Heart left ventricle (tissue), 13 donors: Measurements from ENCODE around the gene MEIKIN.

Experiments
- CTCF ChIP-seq, 12 donors: fragments of 200-600 bp; sonication (generic) in 4 of 12; IDR thresholded peaks; one replicate each; pipeline versions ENCODE4 v1.5.0 to v1.8.0; 2018 to 2022; ENCODE audit warnings: antibody characterized with exemption in 12 of 12, mild to moderate bottlenecking in 5 of 12
- POLR2A ChIP-seq, 2 donors: fragments of 450-650 bp; IDR thresholded peaks; one replicate each; pipeline ENCODE4 v1.6.1; 2017; ENCODE audit warnings: antibody characterized with exemption in 2 of 2, mild to moderate bottlenecking in 2 of 2, moderate library complexity in 2 of 2
- donor health status: ischemic (EF 13 %, LVEDD 7.1; RV severe dilation, severe dysfunction).
- donor health status: DM: no; HTN: yes; CAD: no.
- donor health status: DM: no; HTN: no; CAD: no.
- donor health status: ischemic (EF 25% LVEDD 6.9; RV normal size, moderate dysfunction).
- donor health status: ischemic (EF 25% LVEDD 5.7; RV mildly dilated, moderate dysfunction).
- donor health status: ischemic (EF 35%, LVEDD 5.7; RV mildly dilated, moderate dysfunction).
- donor health status: nonischemic (EF 11% LVEDD 7.7; RV severe dilation, severe dysfunction).
- donor health status: DM: yes; HTN: yes; CAD: no.
- donor health status: PGD.
- donor health status: ischemic (EF 29% LVEDD 5.4; RV normal size, mild dysfunction).
- donor health status: nonischemic (EF 23%, LVEDD 6.1; RV moderate dilation, normal function).

- no peak for TF ChIP-seq CTCF (IDR thresholded peaks at IDR 0.05)
- TF ChIP-seq POLR2A (IDR thresholded peaks at IDR 0.05): no peak
Observed at GRCh38 chr5:131771692-131772091, 173.8 kb downstream of the MEIKIN start.
